HG02678 (cell line): Measurements from ENCODE around the gene COPS3.
"Not testable (repeated sequence)": the region's sequence is repeated elsewhere in the genome, so short reads cannot be mapped to it uniquely, and the experiment has no call there.

Source experiments
- ATAC-seq: cut with Tn5 transposase; IDR thresholded peaks from one replicate; pipeline ENCODE4 v1.9.1; 2021; ENCODE audit warnings: mild to moderate bottlenecking, moderate library complexity; ENCODE audit not compliant: unreplicated experiment

The COPS3 gene

GRCh38 chr17:17303010-17303846 is 22.2 kb upstream of the COPS3 start, which contains the start of gene NT5M:
NT5M (plus strand) TSS chr17:17303373; CDS start chr17:17303551, 178 bp downstream.
- peak; percentile 73 for ATAC-seq

GRCh38 chr17:17301659-17302058 is 20.6 kb upstream of the COPS3 start:
- ATAC-seq: not testable (repeated sequence)

- ATAC-seq: no peak
Measured at GRCh38 chr17:17300624-17301568, 19.9 kb upstream of the COPS3 start.

GRCh38 chr17:17298108-17298507 is 17.1 kb upstream of the COPS3 start:
- ATAC-seq: no peak

GRCh38 chr17:17297217-17297616 is 16.2 kb upstream of the COPS3 start:
- no peak for ATAC-seq

- no peak for ATAC-seq
Measured at GRCh38 chr17:17295141-17295540, 14.1 kb upstream of the COPS3 start.

- ATAC-seq: no peak
Measured at GRCh38 chr17:17289701-17290100, 8.7 kb upstream of the COPS3 start.

GRCh38 chr17:17289086-17289485 is 8.0 kb upstream of the COPS3 start:
- ATAC-seq: no peak

GRCh38 chr17:17285951-17286350 is 4.9 kb upstream of the COPS3 start:
- ATAC-seq: no peak

- no peak for ATAC-seq
Measured at GRCh38 chr17:17279316-17279715, 1.7 kb downstream of the COPS3 start.

GRCh38 chr17:17277431-17277830 is 3.6 kb downstream of the COPS3 start:
- ATAC-seq: not testable (repeated sequence)

- ATAC-seq: no peak
Measured at GRCh38 chr17:17275971-17276370, 5.1 kb downstream of the COPS3 start.

- ATAC-seq: no peak
Measured at GRCh38 chr17:17269926-17270773, 10.9 kb downstream of the COPS3 start.

- ATAC-seq: no peak
Measured at GRCh38 chr17:17264430-17264829, 16.6 kb downstream of the COPS3 start.

- no peak for ATAC-seq
Measured at GRCh38 chr17:17258998-17259397, 22.0 kb downstream of the COPS3 start.

- ATAC-seq: no peak
Measured at GRCh38 chr17:17258011-17258410, 23.0 kb downstream of the COPS3 start.

GRCh38 chr17:17256316-17256715 is 24.7 kb downstream of the COPS3 start:
- no peak for ATAC-seq

- not testable (repeated sequence) for ATAC-seq
Measured at GRCh38 chr17:17255689-17256088, 25.4 kb downstream of the COPS3 start.

- no peak for ATAC-seq
Measured at GRCh38 chr17:17254036-17254435, 27.0 kb downstream of the COPS3 start.

GRCh38 chr17:17253406-17253805 is 27.6 kb downstream of the COPS3 start:
- ATAC-seq: no peak
